Neural progenitor cell (in vitro differentiated cells): ENCODE data around the gene RGS11. TPM values are rescaled to one million over a fixed set of nuclear protein-coding genes. Genes with fewer than 3 reads are reported as not detected.

Source experiments
- DNase-seq: peaks from one replicate; pipeline ENCODE4 v3.0.0-alpha.2; 2016; ENCODE audit warnings: low spot score
- H2AFZ ChIP-seq: fragments of 200-600 bp; sonication (generic); replicated peaks from 2 replicates; pipeline ENCODE4 v1.6.1; 2016; ENCODE audit warnings: antibody characterized with exemption
- H3F3A ChIP-seq: fragments of 200-600 bp; sonication (generic); 2 replicates; pipeline ENCODE4 v1.6.1; 2016; ENCODE audit warnings: antibody characterized with exemption, low read depth
- H3K27ac ChIP-seq: fragments of 200-600 bp; sonication (generic); 2 replicates; pipeline ENCODE4 v1.5.1; 2016; ENCODE audit warnings: mild to moderate bottlenecking
- H3K27me3 ChIP-seq: fragments of 200-600 bp; sonication (generic); 2 replicates; pipeline ENCODE4 v1.6.1; 2016; ENCODE audit warnings: mild to moderate bottlenecking, moderate library complexity
- H3K36me3 ChIP-seq: fragments of 200-600 bp; sonication (generic); 2 replicates; pipeline ENCODE4 v1.5.1; 2016
- H3K4me1 ChIP-seq: fragments of 200-600 bp; sonication (generic); 2 replicates; pipeline ENCODE4 v1.6.1; 2016; ENCODE audit warnings: mixed run types
- H3K4me2 ChIP-seq: fragments of 200-600 bp; sonication (generic); 2 replicates; pipeline ENCODE4 v1.6.1; 2016
- H3K4me3 ChIP-seq: fragments of 200-600 bp; sonication (generic); 2 replicates; pipeline ENCODE4 v1.5.1; 2016
- H3K79me2 ChIP-seq: fragments of 200-600 bp; sonication (generic); 2 replicates; pipeline ENCODE4 v1.6.1; 2016; ENCODE audit warnings: low read depth
- H3K9ac ChIP-seq: fragments of 200-600 bp; sonication (generic); 2 replicates; pipeline ENCODE4 v1.6.1; 2016
- H3K9me3 ChIP-seq: fragments of 200-600 bp; sonication (generic); 2 replicates; pipeline ENCODE4 v1.5.1; 2016; ENCODE audit warnings: low read depth
- H4K20me1 ChIP-seq: fragments of 200-600 bp; sonication (generic); 2 replicates; pipeline ENCODE4 v1.6.1; 2016; ENCODE audit warnings: low read depth
- H3K27ac Mint-ChIP-seq: 3 replicates; pipeline ENCODE4 v1.8.0; 2021; ENCODE audit warnings: mixed read lengths
- H3K27me3 Mint-ChIP-seq: 2 replicates; pipeline ENCODE4 v1.8.0; 2022; ENCODE audit warnings: low read depth, mild to moderate bottlenecking, inconsistent platforms, moderate library complexity, mixed read lengths; ENCODE audit not compliant: insufficient read depth
- H3K36me3 Mint-ChIP-seq: 3 replicates; pipeline ENCODE4 v1.8.0; 2021; ENCODE audit warnings: mixed read lengths
- H3K4me1 Mint-ChIP-seq: 3 replicates; pipeline ENCODE4 v1.8.0; 2021; ENCODE audit warnings: mixed read lengths
- H3K4me3 Mint-ChIP-seq: 3 replicates; pipeline ENCODE4 v1.8.0; 2021; ENCODE audit warnings: mild to moderate bottlenecking, moderate library complexity, mixed read lengths
- H3K9me3 Mint-ChIP-seq: 3 replicates; pipeline ENCODE4 v1.8.0; 2020; ENCODE audit warnings: mixed read lengths
- EZH2 ChIP-seq: fragments of 200-600 bp; sonication (generic); IDR thresholded peaks from 2 replicates; pipeline ENCODE4 v1.6.1; 2017; ENCODE audit warnings: antibody characterized with exemption, mild to moderate bottlenecking, moderate library complexity
- EZH2phosphoT487 ChIP-seq: fragments of 200-600 bp; sonication (generic); IDR thresholded peaks from 2 replicates; pipeline ENCODE4 v1.6.1; 2017; ENCODE audit warnings: antibody characterized with exemption
- total RNA-seq: library from RNA; depleted of rRNA; stranded (reverse); fragments of >200 nt; gene quantifications from 2 replicates; pipeline ENCODE4 v1.2.3, GENCODE V29; 2015; ENCODE audit warnings: low replicate concordance
- TF ChIP-seq, protein P1 (sequence below): fragments of 200-600 bp; sonication (generic); IDR thresholded peaks from 2 replicates; pipeline ENCODE4 v1.5.1; 2017; ENCODE audit warnings: antibody characterized with exemption, mild to moderate bottlenecking

RGS11 gene
- total RNA-seq, 1 donor from 2014 or later, result 0.52 TPM

GRCh38 chr16:252366-253337, 23.1 kb downstream of the RGS11 start:
- TF ChIP-seq EZH2phosphoT487, result no peak
- TF ChIP-seq, protein P1, sequence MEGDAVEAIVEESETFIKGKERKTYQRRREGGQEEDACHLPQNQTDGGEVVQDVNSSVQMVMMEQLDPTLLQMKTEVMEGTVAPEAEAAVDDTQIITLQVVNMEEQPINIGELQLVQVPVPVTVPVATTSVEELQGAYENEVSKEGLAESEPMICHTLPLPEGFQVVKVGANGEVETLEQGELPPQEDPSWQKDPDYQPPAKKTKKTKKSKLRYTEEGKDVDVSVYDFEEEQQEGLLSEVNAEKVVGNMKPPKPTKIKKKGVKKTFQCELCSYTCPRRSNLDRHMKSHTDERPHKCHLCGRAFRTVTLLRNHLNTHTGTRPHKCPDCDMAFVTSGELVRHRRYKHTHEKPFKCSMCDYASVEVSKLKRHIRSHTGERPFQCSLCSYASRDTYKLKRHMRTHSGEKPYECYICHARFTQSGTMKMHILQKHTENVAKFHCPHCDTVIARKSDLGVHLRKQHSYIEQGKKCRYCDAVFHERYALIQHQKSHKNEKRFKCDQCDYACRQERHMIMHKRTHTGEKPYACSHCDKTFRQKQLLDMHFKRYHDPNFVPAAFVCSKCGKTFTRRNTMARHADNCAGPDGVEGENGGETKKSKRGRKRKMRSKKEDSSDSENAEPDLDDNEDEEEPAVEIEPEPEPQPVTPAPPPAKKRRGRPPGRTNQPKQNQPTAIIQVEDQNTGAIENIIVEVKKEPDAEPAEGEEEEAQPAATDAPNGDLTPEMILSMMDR, result no peak
- TF ChIP-seq EZH2, result no peak
- Histone ChIP-seq H3K36me3 (no peaks in the 10 kb centered on the region), H2AFZ (no peak overlapping the region), H4K20me1 (peaks cover 11% of the 10 kb centered on the region), H3K27ac (no peak overlapping the region), H3F3A (no peaks in the 10 kb centered on the region), H3K4me1 (no peaks in the 10 kb centered on the region), H3K9ac (no peak overlapping the region), H3K4me3 (no peak overlapping the region), H3K4me2 (no peak overlapping the region), H3K79me2 (peaks cover 4% of the 10 kb centered on the region), H3K27me3 (no peaks in the 10 kb centered on the region), H3K9me3 (no peaks in the 10 kb centered on the region)
- Mint-ChIP-seq H3K27me3 (no peaks in the 10 kb centered on the region), H3K4me1 (no peaks in the 10 kb centered on the region), H3K27ac (no peak overlapping the region), H3K4me3 (no peak overlapping the region), H3K36me3 (peaks cover 33% of the 10 kb centered on the region), H3K9me3 (no peaks in the 10 kb centered on the region)
- no peak for DNase-seq

- Histone ChIP-seq H3K79me2 (peaks cover 35% of the 10 kb centered on the region), H3K4me1 (no peaks in the 10 kb centered on the region), H3K9me3 (no peaks in the 10 kb centered on the region), H3K27ac (no peak overlapping the region), H2AFZ (no peak overlapping the region), H3K27me3 (no peaks in the 10 kb centered on the region), H3K9ac (no peak overlapping the region), H3K4me3 (no peak overlapping the region), H3F3A (no peaks in the 10 kb centered on the region), H3K4me2 (no peak overlapping the region), H3K36me3 (no peaks in the 10 kb centered on the region), H4K20me1 (peaks cover 32% of the 10 kb centered on the region)
- Mint-ChIP-seq H3K4me3 (no peak overlapping the region), H3K36me3 (peaks cover 24% of the 10 kb centered on the region), H3K4me1 (peaks cover 5% of the 10 kb centered on the region), H3K27ac (no peak overlapping the region), H3K27me3 (no peaks in the 10 kb centered on the region), H3K9me3 (no peaks in the 10 kb centered on the region)
- no peak for DNase-seq
- TF ChIP-seq, protein P1, result no peak
- TF ChIP-seq EZH2 (no peak), EZH2phosphoT487 (no peak)
These were observed 26.3 kb downstream of the RGS11 start for GRCh38 chr16:249431-249830.

- TF ChIP-seq EZH2 (no peak), EZH2phosphoT487 (no peak)
- TF ChIP-seq, protein P1, result no peak
- Histone ChIP-seq H3K79me2 (peaks cover 56% of the 10 kb centered on the region), H3K36me3 (no peaks in the 10 kb centered on the region), H3F3A (no peaks in the 10 kb centered on the region), H3K4me3 (no peak overlapping the region), H3K9me3 (no peaks in the 10 kb centered on the region), H4K20me1 (peaks cover 42% of the 10 kb centered on the region), H3K27ac (no peak overlapping the region), H3K4me2 (no peak overlapping the region), H3K4me1 (no peaks in the 10 kb centered on the region), H3K9ac (no peak overlapping the region), H2AFZ (no peak overlapping the region), H3K27me3 (no peaks in the 10 kb centered on the region)
- H3K4me1 Mint-ChIP-seq, result peaks cover 5% of the 10 kb centered on the region
- H3K36me3 Mint-ChIP-seq, result peaks cover 19% of the 10 kb centered on the region
- H3K27me3 Mint-ChIP-seq, result no peaks in the 10 kb centered on the region
- no peaks in the 10 kb centered on the region for H3K9me3 Mint-ChIP-seq
- DNase-seq, result no peak
- no peak overlapping the region for H3K27ac Mint-ChIP-seq
- H3K4me3 Mint-ChIP-seq, result no peak overlapping the region
These were observed 28.7 kb downstream of the RGS11 start for GRCh38 chr16:247027-247426.
